Erythroblast (primary cell): ENCODE data around the gene TBX4.
"Not testable (repeated sequence)": the region's sequence is repeated elsewhere in the genome, so short reads cannot be mapped to it uniquely, and the experiment has no call there.

Source experiments
- DNase-seq, 2 experiments: peaks; one replicate each; lab custom pipeline; 2025; lab: John Stamatoyannopoulos, UW
- GATA1 ChIP-seq: IDR thresholded peaks from 2 replicates; pipeline ENCODE4 v1.6.1; 2011; ENCODE audit warnings: low read depth, mild to moderate bottlenecking, control low read depth, low read length, moderate library complexity
- POLR2A ChIP-seq: IDR thresholded peaks from 2 replicates; pipeline ENCODE4 v1.6.1; 2011; ENCODE audit warnings: mild to moderate bottlenecking, low read length

Gene TBX4

DNA sequence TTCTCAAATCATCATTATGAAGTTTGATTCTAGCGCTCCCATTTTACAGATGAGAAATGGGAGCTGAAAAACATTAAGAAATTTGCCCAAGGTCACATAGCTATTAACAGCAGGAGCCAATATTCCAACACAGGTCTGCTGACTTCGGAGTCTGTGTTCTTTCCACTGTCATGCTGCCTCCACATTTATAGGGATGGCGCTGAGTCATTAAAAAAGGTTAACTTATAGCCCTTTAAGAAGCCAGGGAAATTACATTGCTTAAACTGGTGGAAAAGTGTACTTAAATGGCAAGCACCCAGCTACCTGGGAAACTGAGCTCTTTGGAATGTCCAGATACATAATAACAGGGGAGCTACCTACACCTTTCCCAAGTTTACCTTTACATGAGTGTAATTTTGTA lies 65.0 kb downstream of the TBX4 start:
- TF ChIP-seq POLR2A (no peak), GATA1 (no peak)
- no peak for DNase-seq

DNA sequence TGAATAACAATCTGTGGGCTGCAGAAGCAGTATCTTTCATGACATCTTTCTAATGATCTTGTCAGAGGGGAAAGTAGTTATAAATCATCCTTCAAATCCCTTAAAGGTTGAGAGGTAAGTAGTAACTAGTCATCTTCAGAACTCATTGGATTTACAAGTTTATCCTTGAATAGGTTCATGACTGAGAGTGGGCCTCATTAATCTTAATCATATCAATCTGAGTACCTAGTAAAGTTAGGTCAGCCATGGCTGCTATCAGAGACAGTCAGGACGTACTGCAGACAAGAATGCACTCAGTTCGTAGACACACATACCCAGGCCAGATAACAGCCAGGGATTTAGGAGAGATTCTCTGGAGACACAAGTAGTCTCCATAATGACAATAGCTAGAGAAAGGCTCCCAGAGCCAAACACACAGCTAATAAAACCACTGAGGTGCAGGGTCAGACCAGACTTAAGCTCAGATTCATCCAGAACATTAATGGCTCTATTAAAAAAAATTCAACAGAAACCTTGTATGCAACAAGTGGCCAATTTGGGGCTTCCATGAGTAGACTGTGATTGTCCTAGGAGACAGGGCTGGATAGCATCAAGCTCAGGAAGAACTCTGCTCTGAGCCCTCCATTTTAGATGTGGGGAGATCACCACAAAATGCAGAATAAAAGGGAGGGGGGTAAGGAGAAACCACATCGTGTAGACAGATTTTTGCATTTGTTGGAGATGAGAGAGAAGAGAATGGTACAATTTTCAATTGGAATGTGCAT lies 65.8 kb downstream of the TBX4 start:
- TF ChIP-seq POLR2A (no peak), GATA1 (no peak)
- no peak for DNase-seq

DNA sequence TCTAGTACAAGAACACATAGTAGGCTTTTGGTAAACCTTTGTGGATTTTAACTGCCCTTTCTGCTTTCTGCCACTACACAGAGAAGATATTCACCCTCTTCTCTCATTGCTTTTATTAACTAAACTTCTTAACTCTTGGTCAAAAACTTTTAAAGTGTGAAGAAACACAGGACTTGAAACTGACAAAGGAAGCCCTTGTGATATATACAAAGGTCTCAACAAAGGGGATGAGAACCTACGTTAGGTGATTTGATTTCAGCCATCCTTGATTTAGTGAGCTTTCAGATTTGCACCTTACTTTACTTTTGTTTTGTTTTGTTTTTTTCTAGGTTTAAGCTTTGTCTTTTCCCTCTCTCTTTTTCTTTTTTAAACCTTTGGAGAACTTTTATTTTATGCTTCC lies 66.9 kb downstream of the TBX4 start:
- no peak for TF ChIP-seq POLR2A
- no peak for TF ChIP-seq GATA1
- no peak for DNase-seq

DNA sequence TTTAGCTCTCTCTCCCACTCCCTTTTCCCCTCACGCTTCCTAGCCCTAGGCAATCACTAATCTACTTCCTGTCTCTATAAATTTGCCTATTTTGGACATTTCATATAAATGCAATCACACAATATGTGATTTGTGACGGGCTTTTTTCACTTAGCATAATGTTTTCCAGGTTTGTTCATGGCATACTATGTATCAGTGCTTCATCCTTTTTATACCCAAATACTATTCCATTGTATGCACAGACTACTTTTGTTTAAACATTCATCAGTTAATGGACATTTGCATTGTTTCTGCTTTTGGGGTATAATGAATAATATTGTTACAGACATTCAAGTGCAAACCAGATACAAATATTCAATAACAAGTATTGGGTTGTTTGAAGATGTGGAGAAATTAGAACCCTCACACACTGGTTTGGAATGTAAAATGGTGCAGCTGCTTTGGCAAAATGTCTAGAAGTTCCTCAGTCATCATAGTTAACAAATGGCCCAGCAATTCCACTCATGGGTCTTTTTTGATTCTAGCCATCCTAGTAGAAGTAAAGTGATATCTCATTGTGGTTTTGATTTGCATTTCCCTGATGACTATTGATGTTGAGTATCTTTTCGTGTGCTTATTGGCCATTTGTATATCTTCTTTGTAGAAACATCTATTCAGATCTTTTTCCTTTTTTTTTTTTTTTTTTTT lies 67.7 kb downstream of the TBX4 start:
- TF ChIP-seq GATA1: no peak
- TF ChIP-seq POLR2A: no peak
- DNase-seq: no peak

DNA sequence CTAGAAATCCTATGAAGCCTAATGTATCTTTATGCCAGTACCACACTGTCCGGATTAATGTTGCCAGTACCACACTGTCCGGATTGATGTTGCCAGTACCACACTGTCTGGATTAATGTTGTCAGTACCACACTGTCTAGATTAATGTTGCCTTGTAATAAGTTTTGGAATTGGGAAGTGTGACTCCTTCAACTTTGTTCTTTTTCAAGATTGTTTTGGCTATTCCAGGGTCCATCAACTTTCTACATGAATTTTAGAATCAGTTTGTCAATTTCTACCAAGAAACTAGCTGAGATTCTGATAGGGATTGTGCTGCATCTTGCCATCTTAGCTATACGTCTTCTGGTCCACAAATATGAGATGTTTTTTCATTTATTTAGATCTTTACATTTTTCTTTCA lies 68.7 kb downstream of the TBX4 start:
- TF ChIP-seq GATA1: no peak
- no peak for TF ChIP-seq POLR2A
- no peak for DNase-seq

DNA sequence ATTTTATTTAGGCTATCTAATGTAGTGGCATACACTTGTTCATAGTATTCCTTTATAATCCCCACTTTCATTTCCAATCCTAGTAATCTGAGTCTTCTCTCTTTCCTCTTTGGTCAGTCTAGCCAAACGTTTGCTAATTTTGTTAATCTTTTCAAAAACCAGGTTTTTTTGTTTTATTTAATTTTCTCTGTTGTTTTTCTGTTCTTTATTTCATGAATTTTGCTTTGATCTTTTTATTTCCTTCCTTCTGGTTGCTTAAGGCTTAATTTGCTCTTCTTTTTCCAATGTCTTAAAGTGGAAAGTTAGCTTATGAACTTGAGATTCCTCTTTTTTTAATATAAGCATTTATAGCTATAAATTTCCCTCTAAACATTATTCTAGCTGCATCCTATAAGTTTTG lies 69.9 kb downstream of the TBX4 start:
- DNase-seq: no peak
- TF ChIP-seq POLR2A (no peak), GATA1 (no peak)

DNA sequence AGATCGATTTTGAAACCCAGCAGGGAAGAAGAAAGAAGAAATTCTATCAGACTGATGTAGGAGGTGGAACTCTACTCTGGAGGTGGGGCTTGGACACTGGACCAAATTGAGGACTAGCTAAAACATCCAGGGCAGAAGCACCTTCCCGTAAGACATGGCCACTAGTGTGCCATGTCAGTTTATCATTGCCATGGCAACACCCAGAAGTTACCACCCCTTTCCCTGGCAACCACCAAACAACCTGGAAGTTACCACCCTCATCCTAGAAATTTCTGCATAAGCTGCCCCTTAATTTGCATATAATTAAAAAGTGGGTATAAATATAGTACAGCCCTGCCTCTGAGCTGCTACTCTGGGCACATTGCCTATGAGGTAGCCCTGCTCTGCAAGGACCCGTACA lies 72.1 kb downstream of the TBX4 start:
- TF ChIP-seq GATA1: no peak
- TF ChIP-seq POLR2A: no peak
- DNase-seq: no peak

DNA sequence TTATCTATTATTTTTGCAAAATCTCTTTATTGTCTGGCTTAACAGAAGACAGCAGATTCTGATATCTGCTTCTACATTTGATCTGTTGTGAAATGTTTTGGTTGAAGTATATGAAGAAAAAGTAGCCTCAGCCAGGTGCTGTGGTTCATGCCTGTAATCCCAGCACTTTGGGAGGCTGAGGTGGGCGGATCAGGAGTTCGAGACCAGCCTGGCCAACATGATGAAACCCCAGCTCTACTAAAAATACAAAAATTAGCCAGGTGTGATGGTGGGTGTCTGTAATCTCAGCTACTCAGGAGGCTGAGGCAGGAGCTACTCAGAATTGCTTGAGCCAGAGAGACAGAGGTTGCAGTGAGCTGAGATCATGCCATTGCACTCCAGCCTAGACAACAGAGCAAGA lies 75.2 kb downstream of the TBX4 start:
- not testable (repeated sequence) for DNase-seq

DNA sequence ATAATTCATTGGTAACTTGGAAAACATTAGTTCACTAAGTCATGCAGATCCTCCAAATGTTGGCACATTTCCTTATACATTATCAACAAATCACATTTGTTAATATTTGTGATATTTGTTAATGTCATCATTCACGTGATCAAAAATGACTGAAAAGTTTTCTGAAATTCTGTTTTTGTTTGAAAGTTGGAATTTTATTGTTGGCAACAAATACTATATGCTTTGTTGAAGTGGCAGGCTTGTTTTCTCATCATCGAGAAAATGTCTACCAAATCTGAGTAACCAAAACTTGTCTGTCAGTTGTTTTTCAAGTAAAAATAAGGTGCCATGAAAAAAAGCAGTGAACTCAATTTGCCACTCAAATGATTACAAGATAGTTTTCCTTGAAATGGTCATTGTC lies 75.9 kb downstream of the TBX4 start:
- TF ChIP-seq GATA1 (no peak), POLR2A (no peak)

DNA sequence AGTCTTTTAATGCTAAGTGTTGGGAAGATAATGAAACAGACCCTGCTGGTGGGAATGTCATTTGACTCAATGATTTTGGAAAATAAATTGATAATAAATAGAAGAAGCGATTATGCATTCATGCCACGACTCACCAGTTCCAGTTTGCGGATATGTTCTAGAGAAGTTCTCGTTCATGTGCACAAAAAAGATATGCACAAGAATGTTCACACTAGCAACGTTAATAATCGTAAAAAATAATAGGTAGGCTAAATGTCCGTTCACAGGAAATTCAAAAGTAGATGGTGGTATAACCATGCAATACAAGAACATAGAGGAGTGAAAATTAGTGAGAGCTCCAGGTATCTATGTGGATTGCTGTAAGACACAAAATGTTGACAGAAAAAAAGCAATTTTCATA lies 79.0 kb downstream of the TBX4 start:
- TF ChIP-seq GATA1: no peak
- TF ChIP-seq POLR2A: no peak
- DNase-seq: no peak

More for the DNA sequence above, 75.9 kb downstream of the TBX4 start:
- DNase-seq: no peak

DNA sequence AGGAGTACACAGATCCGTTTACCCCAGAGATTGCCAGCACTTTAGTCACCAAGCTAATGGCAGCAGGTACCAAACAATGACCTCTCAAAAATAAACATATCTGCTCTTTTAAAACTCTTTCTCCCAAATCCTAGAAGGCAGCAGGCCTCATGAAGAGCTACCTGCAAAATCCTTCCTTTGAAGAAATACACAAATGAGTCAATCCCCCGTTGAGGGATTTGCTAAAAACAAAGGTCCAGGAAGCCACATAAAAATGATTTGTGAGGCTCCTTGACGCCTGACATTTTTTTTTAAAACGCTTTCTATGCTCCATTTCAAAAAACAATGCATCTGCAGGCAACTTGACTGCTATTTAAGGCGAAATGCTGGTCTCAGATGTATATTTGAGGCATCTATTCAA lies 80.6 kb downstream of the TBX4 start:
- DNase-seq: no peak
- TF ChIP-seq POLR2A (no peak), GATA1 (no peak)

DNA sequence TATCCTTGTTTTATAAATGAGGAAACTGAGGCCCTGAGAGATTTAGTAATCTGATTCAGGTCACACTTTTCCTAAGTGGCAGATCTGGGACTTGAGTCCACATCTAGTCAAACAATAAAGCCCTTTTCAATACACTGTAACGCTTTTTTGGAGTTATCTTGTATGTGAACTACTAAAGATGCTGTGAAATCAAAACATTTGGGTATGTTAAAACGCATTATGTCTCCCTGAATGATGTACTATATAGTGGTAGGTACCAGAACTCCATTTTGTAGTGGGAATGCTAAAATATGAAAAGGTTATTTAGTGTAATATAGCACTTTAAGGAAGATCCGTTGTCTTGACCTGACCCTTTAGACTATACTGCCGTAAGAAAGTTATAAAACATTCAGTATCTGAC lies 81.6 kb downstream of the TBX4 start:
- TF ChIP-seq POLR2A: no peak
- DNase-seq: no peak

DNA sequence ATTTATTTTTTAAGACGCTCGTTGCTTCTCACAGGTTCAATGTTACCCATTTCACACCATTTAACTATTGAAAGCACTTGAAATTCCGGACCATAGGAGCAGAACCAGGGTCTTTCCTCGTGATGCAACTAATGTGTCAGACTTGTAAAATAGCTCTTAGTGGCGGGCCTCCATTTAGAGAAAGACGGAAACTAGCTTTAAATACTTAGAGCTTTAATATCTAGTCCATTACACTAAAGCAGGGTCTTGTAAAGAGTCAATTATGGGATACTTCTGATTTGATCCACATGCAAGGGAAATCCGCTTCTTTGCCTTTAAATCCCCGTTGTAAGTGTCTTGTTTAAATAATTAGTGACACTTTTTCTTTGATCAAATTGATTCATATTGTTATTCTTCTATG lies 82.2 kb downstream of the TBX4 start:
- no peak for TF ChIP-seq POLR2A
- no peak for TF ChIP-seq GATA1
- no peak for DNase-seq
